ENCODE data around the gene ZNF574.

- no peak for TF ChIP-seq CTCF (IDR thresholded peaks at IDR 0.05)
- TF ChIP-seq POLR2A (IDR thresholded peaks at IDR 0.05) = no peak
Measured at GRCh38 chr19:42091742-42092141, 15.8 kb downstream of the ZNF574 start.
